ENCODE results near the gene HIPK1. TPM values are rescaled to one million over a fixed set of nuclear protein-coding genes. Genes with fewer than 3 reads are reported as not detected.

The HIPK1 gene
- total and polyA plus RNA-seq, 2 experiments from 2014 or later, result 8.7 to 31.6 TPM

DNA sequence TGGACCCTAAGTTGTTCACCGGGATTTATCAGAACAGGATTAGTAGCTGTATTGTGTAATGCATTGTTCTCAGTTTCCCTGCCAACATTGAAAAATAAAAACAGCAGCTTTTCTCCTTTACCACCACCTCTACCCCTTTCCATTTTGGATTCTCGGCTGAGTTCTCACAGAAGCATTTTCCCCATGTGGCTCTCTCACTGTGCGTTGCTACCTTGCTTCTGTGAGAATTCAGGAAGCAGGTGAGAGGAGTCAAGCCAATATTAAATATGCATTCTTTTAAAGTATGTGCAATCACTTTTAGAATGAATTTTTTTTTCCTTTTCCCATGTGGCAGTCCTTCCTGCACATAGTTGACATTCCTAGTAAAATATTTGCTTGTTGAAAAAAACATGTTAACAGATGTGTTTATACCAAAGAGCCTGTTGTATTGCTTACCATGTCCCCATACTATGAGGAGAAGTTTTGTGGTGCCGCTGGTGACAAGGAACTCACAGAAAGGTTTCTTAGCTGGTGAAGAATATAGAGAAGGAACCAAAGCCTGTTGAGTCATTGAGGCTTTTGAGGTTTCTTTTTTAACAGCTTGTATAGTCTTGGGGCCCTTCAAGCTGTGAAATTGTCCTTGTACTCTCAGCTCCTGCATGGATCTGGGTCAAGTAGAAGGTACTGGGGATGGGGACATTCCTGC, 46.2 kb downstream of the HIPK1 start:
- Histone ChIP-seq H3K27ac (no peak overlapping the region), H3K79me2 (peaks cover 2% of the 10 kb centered on the region), H3K4me2 (no peak overlapping the region), H3K27me3 (no peaks in the 10 kb centered on the region), H2AFZ (no peak overlapping the region), H3K9me2 (replicated peaks; ENCODE audit: insufficient read depth) (no peaks in the 10 kb centered on the region), H3K4me3 (no peak overlapping the region), H4K20me1 (ENCODE audit: insufficient read depth, poor library complexity, severe bottlenecking) (no peaks in the 10 kb centered on the region), H3K4me1 (ENCODE audit: insufficient read depth) (peaks cover 18% of the 10 kb centered on the region), H3K9me3 (ENCODE audit: low read depth) (no peaks in the 10 kb centered on the region), H3K36me3 (replicated peaks; ENCODE audit: insufficient read depth, low read depth) (no peaks in the 10 kb centered on the region)
- TF ChIP-seq EZH2phosphoT487 (IDR thresholded peaks at IDR 0.05; ENCODE audit: low read depth, severe bottlenecking, unreplicated experiment), result no peak
- TF ChIP-seq EZH2 (IDR thresholded peaks at IDR 0.05; ENCODE audit: borderline replicate concordance), result no peak
- TF ChIP-seq, protein P1, sequence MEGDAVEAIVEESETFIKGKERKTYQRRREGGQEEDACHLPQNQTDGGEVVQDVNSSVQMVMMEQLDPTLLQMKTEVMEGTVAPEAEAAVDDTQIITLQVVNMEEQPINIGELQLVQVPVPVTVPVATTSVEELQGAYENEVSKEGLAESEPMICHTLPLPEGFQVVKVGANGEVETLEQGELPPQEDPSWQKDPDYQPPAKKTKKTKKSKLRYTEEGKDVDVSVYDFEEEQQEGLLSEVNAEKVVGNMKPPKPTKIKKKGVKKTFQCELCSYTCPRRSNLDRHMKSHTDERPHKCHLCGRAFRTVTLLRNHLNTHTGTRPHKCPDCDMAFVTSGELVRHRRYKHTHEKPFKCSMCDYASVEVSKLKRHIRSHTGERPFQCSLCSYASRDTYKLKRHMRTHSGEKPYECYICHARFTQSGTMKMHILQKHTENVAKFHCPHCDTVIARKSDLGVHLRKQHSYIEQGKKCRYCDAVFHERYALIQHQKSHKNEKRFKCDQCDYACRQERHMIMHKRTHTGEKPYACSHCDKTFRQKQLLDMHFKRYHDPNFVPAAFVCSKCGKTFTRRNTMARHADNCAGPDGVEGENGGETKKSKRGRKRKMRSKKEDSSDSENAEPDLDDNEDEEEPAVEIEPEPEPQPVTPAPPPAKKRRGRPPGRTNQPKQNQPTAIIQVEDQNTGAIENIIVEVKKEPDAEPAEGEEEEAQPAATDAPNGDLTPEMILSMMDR (IDR thresholded peaks at IDR 0.05; ENCODE audit: poor library complexity), result no peak
- no peak for DNase-seq (ENCODE audit: low spot score)
- WGBS (ENCODE audit: low lambda C conversion rate, missing lambda C conversion rate), result 81% methylated on average over 4 of the region's 4 CpGs

DNA sequence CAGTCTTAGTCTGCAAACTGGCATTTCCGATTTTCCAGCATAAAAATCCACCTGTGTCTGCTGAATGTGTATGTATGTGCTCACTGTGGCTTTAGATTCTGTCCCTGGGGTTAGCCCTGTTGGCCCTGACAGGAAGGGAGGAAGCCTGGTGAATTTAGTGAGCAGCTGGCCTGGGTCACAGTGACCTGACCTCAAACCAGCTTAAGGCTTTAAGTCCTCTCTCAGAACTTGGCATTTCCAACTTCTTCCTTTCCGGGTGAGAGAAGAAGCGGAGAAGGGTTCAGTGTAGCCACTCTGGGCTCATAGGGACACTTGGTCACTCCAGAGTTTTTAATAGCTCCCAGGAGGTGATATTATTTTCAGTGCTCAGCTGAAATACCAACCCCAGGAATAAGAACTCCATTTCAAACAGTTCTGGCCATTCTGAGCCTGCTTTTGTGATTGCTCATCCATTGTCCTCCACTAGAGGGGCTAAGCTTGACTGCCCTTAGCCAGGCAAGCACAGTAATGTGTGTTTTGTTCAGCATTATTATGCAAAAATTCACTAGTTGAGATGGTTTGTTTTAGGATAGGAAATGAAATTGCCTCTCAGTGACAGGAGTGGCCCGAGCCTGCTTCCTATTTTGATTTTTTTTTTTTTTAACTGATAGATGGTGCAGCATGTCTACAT, 47.6 kb downstream of the HIPK1 start:
- H3K4me1 ChIP-seq (ENCODE audit: insufficient read depth), result peaks cover 31% of the 10 kb centered on the region
- H3K4me2 ChIP-seq, result no peak overlapping the region
- no peak overlapping the region for H3K27ac ChIP-seq
- H4K20me1 ChIP-seq (ENCODE audit: insufficient read depth, poor library complexity, severe bottlenecking), result no peaks in the 10 kb centered on the region
- peak; percentile 47 for DNase-seq (ENCODE audit: low spot score)
- no peaks in the 10 kb centered on the region for H3K9me3 ChIP-seq (ENCODE audit: low read depth)
- H2AFZ ChIP-seq, result no peak overlapping the region
- TF ChIP-seq EZH2 (IDR thresholded peaks at IDR 0.05; ENCODE audit: borderline replicate concordance) (no peak), EZH2phosphoT487 (IDR thresholded peaks at IDR 0.05; ENCODE audit: low read depth, severe bottlenecking, unreplicated experiment) (no peak)
- TF ChIP-seq, protein P1 (IDR thresholded peaks at IDR 0.05; ENCODE audit: poor library complexity), result peak; percentile 45
- H3K36me3 ChIP-seq (replicated peaks; ENCODE audit: insufficient read depth, low read depth), result no peaks in the 10 kb centered on the region
- no peak overlapping the region for H3K4me3 ChIP-seq
- no peaks in the 10 kb centered on the region for H3K27me3 ChIP-seq
- WGBS (ENCODE audit: low lambda C conversion rate, missing lambda C conversion rate), result 61% methylated on average over 4 of the region's 4 CpGs
- H3K9me2 ChIP-seq (replicated peaks; ENCODE audit: insufficient read depth), result no peaks in the 10 kb centered on the region
- H3K79me2 ChIP-seq, result peaks cover 16% of the 10 kb centered on the region

DNA sequence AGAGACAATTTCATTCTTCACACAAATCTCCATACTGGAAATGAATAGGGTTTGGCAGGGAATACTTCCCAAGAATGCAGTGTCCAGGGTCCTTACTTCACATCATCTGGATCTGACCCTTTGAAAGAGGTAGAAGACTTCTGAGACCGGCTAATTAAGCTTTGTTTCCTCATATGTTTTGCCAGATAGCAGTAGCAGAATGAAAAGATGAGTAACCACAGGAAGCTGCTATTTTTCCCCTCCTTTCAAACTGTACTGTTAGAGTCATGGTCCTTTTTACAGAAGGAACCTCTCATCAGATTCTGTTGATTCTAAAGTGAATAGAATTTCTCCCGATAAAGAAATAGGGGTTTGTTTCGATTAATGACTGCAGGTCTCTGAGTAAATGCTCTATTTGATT, 48.8 kb downstream of the HIPK1 start:
- H3K4me2 ChIP-seq, result peak overlapping the region; percentile 71
- peaks cover 42% of the 10 kb centered on the region for H3K4me1 ChIP-seq (ENCODE audit: insufficient read depth)
- H3K27ac ChIP-seq, result peak overlapping the region; percentile 96

More for the DNA sequence above, 48.8 kb downstream of the HIPK1 start:
- Histone ChIP-seq H2AFZ (no peak overlapping the region), H3K4me3 (no peak overlapping the region), H3K27me3 (no peaks in the 10 kb centered on the region), H4K20me1 (ENCODE audit: insufficient read depth, poor library complexity, severe bottlenecking) (no peaks in the 10 kb centered on the region), H3K79me2 (peaks cover 18% of the 10 kb centered on the region), H3K9me2 (replicated peaks; ENCODE audit: insufficient read depth) (no peaks in the 10 kb centered on the region), H3K36me3 (replicated peaks; ENCODE audit: insufficient read depth, low read depth) (no peaks in the 10 kb centered on the region), H3K9me3 (ENCODE audit: low read depth) (no peaks in the 10 kb centered on the region)
- TF ChIP-seq EZH2phosphoT487 (IDR thresholded peaks at IDR 0.05; ENCODE audit: low read depth, severe bottlenecking, unreplicated experiment) (no peak), EZH2 (IDR thresholded peaks at IDR 0.05; ENCODE audit: borderline replicate concordance) (no peak)
- TF ChIP-seq, protein P1 (IDR thresholded peaks at IDR 0.05; ENCODE audit: poor library complexity), result no peak
- WGBS (ENCODE audit: low lambda C conversion rate, missing lambda C conversion rate), result 78% methylated on average over 3 of the region's 3 CpGs
- no peak for DNase-seq (ENCODE audit: low spot score)

All from hepatocyte (in vitro differentiated cells).